ENCODE data around the gene MCF2L. TPM values are rescaled to one million over a fixed set of nuclear protein-coding genes. Genes with fewer than 3 reads are reported as not detected.

MCF2L gene
- total RNA-seq, 1 experiment from 2014 or later = 3.0 TPM

DNA sequence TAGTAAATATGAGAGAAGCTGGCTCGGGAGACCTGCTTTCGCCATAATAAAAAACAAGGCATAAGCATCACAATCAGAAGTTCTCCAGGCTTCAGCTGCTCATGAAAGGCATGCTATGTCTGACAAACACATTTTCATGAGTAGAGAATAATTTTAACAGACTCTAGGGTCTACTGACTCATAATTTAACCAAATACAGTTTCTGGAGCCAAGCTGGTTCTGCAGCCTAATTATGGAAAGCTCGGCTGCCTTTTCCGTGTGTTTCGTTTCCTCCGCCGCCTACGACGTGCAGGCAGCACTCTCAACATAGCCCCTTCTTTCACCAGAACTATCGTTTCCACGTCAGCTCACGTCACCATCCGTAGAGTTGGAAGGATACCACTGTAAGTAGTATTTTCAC lies 5.7 kb downstream of the MCF2L start:
- in situ Hi-C loops (cut with HindIII; ENCODE audit: low pct_unique_long_range_greater_than_20kb, low sequenced_read_pairs) = no loop called here
- DNase-seq (ENCODE audit: low read depth) = no peak

GRCh38 chr13:112975401-112975939 lies 6.5 kb downstream of the MCF2L start:
- no peak for DNase-seq (ENCODE audit: low read depth)
- in situ Hi-C loops (cut with HindIII; ENCODE audit: low pct_unique_long_range_greater_than_20kb, low sequenced_read_pairs) = no loop called here

GRCh38 chr13:112976526-112976925 lies 7.5 kb downstream of the MCF2L start:
- no peak for DNase-seq (ENCODE audit: low read depth)
- in situ Hi-C loops (cut with HindIII; ENCODE audit: low pct_unique_long_range_greater_than_20kb, low sequenced_read_pairs) = no loop called here

DNA sequence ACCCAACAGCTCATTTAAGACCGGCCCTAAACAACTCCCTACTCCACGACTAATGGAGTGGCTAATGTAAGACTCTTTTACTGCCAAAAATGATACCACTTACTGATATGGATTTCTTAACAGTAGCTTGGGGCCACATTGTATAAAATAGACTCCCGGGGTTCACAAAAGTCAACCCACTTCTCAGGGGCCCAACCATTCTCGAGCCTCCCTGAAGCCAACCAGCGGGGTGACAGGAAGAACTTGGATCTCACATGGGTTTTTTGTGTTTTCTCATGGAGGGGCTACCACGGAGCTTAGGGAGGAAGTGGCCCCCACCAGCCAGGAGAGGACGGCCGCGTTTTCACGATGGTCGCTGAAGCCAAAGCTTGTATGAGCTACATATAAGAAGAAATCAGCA lies 8.1 kb downstream of the MCF2L start:
- in situ Hi-C loops (cut with HindIII; ENCODE audit: low pct_unique_long_range_greater_than_20kb, low sequenced_read_pairs) = no loop called here
- DNase-seq (ENCODE audit: low read depth) = no peak

GRCh38 chr13:112977525-112977924 lies 8.5 kb downstream of the MCF2L start:
- in situ Hi-C loops (cut with HindIII; ENCODE audit: low pct_unique_long_range_greater_than_20kb, low sequenced_read_pairs) = no loop called here
- no peak for DNase-seq (ENCODE audit: low read depth)

GRCh38 chr13:112978561-112979405 lies 9.8 kb downstream of the MCF2L start:
- in situ Hi-C loops (cut with HindIII; ENCODE audit: low pct_unique_long_range_greater_than_20kb, low sequenced_read_pairs) = no loop called here
- no peak for DNase-seq (ENCODE audit: low read depth)

DNA sequence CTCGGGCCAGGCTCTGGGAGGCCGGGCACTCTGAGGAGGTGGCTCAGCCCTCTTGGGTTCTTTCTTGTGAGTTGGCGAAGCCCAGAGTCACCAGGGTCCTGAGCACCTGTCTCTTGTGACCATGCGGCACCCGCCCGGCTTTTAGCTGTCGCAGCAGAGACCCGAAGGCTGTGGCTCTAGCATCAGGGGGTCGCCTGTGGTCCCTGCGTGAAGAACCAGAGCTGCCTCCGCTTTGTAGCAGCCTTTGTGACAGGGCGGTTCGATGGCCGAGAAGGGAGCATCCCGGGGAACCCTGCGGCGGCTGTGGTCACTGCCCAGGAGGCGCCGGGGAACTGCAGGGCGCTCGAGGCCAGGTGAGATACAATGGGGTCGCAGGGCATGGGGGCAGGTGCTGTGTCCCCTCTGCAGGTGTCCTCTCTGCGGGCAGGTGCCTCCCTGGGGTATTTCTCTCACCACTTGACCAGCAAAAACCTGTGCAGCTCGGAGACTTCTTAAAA lies 10.4 kb downstream of the MCF2L start:
- in situ Hi-C loops (cut with HindIII; ENCODE audit: low pct_unique_long_range_greater_than_20kb, low sequenced_read_pairs) = no loop called here

DNA sequence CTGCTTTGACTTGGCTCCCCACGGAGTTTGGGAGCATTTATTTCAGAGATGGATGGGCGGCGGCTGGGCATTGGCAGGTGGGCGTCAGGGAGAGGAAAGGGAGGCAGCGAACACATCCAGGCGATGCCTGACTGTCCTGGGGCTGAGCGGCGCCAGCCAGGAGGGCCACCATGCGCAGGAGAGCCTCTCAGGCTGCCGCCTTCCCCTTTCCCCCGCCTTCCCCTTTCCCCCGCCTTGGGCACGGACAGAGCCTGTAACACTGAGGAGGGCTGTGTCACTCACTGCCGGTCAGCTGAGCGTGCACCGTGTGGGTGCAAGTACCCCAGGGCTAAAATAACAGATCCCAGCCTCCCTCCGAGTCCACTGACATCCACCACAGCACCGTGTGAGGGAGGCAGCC lies 11.4 kb downstream of the MCF2L start:
- DNase-seq (ENCODE audit: low read depth) = no peak
- in situ Hi-C loops (cut with HindIII; ENCODE audit: low pct_unique_long_range_greater_than_20kb, low sequenced_read_pairs) = no loop called here

More for the DNA sequence above, 10.4 kb downstream of the MCF2L start:
- no peak for DNase-seq (ENCODE audit: low read depth)

- in situ Hi-C loops (cut with HindIII; ENCODE audit: low pct_unique_long_range_greater_than_20kb, low sequenced_read_pairs) = no loop called here
- no peak for DNase-seq (ENCODE audit: low read depth)
Observed at GRCh38 chr13:112981451-112981850, 12.4 kb downstream of the MCF2L start.

DNA sequence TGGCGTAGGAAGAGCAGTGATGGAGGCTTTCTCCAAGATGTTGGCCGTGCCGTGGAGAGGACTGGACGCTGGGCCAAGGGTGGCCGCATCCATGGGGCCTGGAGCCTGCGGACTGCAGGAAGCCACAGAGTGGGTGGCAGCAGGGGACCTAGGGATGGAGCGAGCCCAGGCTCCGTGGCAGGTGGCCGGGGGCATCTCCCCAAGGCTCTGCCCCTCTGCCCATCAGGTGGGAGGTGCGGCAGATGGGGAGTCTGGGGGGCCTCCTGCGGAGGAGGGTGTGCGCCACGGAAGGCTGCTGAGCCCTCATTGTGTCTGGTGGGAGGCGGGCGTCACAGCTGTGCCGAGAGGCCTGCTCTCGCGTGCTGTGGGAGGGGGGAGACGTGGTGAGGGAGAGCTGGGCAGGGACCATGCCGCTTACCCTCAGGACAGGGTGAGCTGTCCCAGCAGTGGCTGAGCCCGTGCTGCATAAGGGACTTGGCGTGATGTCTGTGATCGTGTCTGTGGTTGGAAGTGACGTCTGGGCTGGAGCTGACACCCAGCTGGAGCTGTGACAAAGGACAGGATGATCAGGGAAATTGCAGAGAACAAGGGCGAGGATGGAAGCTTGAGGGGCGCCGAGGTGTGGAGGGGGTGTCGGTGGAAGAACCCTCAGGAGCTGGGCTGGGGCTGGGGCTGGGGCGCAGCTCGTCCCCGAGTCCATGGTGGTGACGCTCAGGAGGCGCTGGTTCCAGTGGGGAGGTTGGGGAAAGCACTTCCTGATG lies 13.4 kb downstream of the MCF2L start:
- in situ Hi-C loops (cut with HindIII; ENCODE audit: low pct_unique_long_range_greater_than_20kb, low sequenced_read_pairs) = no loop called here
- DNase-seq (ENCODE audit: low read depth) = no peak

- in situ Hi-C loops (cut with HindIII; ENCODE audit: low pct_unique_long_range_greater_than_20kb, low sequenced_read_pairs) = no loop called here
- no peak for DNase-seq (ENCODE audit: low read depth)
Observed at GRCh38 chr13:112983042-112983305, 14.0 kb downstream of the MCF2L start.

DNA sequence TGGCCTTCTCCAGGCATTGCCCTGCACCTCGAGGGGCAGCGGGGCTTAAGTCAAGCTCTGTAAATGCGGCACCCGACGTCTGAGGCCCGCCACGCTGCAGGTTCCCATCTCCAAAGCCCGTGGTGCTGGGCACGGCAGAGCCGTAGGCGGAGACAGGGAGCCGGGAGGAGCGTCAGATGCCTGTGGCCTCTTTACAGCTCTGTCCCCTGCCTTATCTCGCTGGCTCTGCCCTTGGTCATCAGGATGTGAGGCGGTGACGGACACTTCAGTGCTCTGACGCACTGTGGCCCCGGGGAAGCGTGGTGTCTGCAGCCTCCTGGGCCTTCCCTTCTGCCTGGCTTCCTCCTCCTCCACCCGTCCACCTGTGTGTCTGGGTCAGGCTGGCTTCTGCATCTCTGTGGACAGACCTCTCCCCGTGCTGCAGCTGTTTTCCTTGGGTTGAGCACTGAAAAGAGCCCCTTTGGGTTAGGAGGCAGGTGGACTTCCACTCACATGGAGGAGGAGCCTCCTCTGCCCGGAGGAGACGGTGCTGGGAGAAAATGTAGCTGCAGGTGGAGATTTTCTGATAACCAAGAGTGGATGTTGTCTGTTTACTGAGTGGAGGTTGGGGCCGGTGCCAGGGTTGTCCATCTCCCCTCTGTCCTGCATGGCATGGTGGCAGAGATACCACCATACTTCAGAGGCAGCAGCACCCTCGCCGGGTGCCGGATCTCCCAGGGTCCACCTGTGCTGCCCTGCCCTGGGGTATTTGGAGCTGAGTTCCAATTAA lies 14.6 kb downstream of the MCF2L start:
- in situ Hi-C loops (cut with HindIII; ENCODE audit: low pct_unique_long_range_greater_than_20kb, low sequenced_read_pairs) = no loop called here
- no peak for DNase-seq (ENCODE audit: low read depth)

DNA sequence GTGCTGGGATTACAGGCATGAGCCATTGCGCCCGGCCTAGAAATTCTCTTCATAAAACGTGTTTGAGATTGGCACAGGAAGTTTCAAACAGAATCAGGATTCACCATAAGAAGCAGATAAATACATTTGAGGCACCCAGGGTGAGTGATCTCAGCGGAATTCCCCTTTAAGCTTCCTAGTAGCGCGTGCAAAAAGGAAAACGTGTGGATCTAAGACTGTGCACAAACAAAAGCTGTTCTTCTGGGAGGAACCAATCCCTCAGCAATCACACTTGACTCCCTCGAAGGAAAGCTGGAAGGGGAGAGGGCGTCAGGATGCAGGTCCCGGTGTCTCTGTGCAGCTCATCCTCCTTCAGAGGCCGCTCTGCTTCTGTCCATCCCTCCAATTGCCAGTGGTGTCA lies 15.5 kb downstream of the MCF2L start:
- in situ Hi-C loops (cut with HindIII; ENCODE audit: low pct_unique_long_range_greater_than_20kb, low sequenced_read_pairs) = no loop called here
- no peak for DNase-seq (ENCODE audit: low read depth)

- in situ Hi-C loops (cut with HindIII; ENCODE audit: low pct_unique_long_range_greater_than_20kb, low sequenced_read_pairs) = no loop called here
- no peak for DNase-seq (ENCODE audit: low read depth)
Observed at GRCh38 chr13:112984954-112985802, 16.2 kb downstream of the MCF2L start.

- in situ Hi-C loops (cut with HindIII; ENCODE audit: low pct_unique_long_range_greater_than_20kb, low sequenced_read_pairs) = no loop called here
- DNase-seq (ENCODE audit: low read depth) = no peak
Observed at GRCh38 chr13:112985803-112986408, 16.9 kb downstream of the MCF2L start.

DNA sequence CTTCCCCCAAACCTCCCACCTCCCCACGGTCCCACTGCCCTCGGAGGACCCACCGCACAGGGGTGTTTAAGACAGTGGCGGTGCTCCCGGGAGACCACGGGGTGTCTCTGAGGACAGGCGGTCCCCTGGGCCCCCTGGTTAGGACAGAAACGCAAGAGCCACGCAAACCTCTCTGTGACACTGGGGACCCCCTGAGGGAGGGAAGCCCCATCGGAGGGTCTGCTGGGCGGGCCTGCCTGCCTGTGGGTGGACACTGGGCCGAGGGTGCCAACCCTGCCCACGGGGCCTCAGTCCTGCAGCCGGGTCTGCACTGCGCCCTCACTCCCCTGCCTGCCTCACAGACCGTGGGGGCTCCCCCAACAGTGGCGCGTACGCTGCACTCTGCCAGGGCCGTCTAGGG lies 17.5 kb downstream of the MCF2L start:
- in situ Hi-C loops (cut with HindIII; ENCODE audit: low pct_unique_long_range_greater_than_20kb, low sequenced_read_pairs) = no loop called here
- no peak for DNase-seq (ENCODE audit: low read depth)

DNA sequence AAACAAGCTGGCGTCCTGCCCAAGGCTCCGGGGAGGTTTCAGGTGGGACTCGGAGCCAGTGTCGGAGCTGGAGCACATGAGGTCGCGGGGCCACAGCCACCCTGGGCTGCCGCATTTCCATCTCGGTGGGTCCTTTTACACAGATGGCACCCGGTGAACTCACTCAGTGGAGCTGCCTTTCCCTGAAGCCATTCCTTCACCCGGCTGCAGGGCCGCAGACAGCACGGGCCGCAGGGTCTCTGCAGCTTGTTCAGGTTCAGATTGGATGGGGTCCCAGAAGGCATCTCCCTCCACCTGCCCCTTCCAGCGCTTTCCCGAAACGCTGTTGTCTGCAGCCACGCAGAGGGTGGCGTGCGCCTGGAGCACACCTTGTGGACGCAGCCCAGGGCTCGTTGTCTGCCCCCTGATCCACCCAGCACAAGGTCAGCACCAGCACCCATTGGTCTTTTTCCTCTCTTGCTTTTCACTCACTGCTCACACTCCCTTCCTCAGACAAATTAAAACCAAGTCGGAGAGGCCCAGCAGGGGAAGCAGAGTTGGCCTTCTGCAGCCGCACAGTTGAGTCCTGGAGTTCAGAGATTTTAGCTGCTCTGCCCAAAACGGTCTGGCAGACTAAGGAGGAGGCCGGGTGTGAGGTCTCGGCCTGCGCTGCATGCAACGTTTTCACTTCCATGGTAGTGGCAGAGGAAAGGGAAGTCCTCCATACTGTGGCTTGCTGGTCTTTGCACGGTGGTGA lies 18.1 kb downstream of the MCF2L start:
- no peak for DNase-seq (ENCODE audit: low read depth)
- in situ Hi-C loops (cut with HindIII; ENCODE audit: low pct_unique_long_range_greater_than_20kb, low sequenced_read_pairs) = no loop called here

Data from Caki2 (cell line).